ENCODE data around the gene RPH3AL.

DNA sequence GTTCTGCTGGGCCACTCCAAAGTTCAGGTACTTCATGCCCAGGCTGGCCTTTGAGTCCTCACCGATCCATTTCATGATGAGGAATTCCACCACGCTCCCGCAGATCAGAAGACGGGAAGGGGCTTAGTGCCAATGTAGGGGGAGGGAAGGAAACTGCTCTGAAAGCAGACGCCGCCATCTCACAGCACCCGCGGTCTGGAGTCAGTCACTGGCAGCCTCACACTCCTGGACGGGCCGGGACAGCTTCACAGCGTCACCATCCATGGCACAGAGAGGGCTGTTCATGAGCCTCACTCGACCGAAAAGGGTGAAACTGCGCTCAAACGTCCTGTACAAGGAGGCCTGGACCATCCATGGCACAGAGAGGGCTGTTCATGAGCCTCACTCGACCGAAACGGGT lies 62.0 kb downstream of the RPH3AL start:
- TF ChIP-seq CTCF (IDR thresholded peaks at IDR 0.05), result no peak
- TF ChIP-seq POLR2A (IDR thresholded peaks at IDR 0.05), result no peak
